ENCODE measurements around the gene ADGRV1.

- no peak for TF ChIP-seq POLR2AphosphoS5 (IDR thresholded peaks at IDR 0.05; ENCODE audit: borderline replicate concordance, low read depth, low read length)
- no peak for TF ChIP-seq EZH2 (IDR thresholded peaks at IDR 0.05)
Measured at GRCh38 chr5:91164424-91164823, 605.8 kb downstream of the ADGRV1 start.

Data from SK-N-MC (cell line).